GM18868 (cell line): Measurements from ENCODE around the gene GSN.

ENCODE experiments used
- ATAC-seq: cut with Tn5 transposase; IDR thresholded peaks from one replicate; pipeline ENCODE4 v1.9.1; 2021; ENCODE audit warnings: mild to moderate bottlenecking, moderate library complexity; ENCODE audit not compliant: unreplicated experiment

GSN gene

DNA sequence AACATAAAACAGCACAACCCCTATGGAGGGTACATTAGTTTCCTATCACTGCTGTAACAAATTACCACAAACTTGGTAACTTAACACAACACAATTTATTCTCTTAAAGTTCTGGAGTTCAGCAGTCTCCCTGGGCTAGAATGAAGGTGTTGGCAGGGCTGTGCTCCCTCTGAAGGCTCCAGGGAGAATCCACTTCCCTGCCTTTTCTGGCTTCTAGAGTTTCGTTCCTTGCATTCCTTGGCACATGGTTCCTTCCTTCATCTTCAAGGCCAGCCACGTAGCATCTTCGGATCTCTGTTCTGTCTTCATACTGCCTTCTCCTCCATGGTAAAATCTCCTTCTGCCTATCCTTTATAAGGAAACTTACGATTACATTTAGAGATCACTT lies 25.0 kb upstream of the GSN start:
- ATAC-seq: no peak

DNA sequence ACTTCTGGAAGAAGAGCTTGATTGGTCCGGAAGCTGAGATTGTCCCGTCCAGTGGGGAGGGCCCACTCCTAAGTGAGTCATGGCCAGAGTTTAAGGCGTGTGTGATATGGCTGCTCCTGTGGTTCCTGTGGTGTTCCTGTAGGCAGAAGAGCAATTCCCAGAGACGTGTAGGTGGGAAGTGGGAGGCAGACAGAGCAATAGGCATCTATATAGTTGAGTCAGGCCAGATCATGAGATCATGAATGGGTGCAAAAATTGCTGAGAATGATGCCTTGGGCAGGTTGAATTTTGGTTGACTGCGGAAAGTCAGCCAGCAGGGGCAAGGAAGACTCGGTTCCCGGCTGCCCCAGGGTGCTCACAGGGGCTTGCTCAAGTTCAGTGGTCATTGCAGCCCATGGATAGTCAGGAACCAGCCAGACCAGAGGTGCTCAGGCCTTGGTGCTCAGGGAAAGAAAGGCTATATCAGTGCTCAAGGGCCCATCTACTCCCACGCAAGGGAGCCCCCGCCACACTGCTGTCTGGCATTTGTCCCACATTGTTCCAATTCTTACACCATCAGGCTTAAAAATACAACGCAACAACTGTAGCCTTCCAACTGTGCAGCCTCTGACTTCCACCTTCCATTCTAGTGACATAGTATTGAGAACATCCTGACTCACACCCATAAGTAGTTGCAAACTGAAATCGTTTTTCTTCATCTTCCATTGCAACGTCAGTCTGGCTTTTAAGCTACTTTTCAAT lies 21.0 kb upstream of the GSN start:
- ATAC-seq: no peak

DNA sequence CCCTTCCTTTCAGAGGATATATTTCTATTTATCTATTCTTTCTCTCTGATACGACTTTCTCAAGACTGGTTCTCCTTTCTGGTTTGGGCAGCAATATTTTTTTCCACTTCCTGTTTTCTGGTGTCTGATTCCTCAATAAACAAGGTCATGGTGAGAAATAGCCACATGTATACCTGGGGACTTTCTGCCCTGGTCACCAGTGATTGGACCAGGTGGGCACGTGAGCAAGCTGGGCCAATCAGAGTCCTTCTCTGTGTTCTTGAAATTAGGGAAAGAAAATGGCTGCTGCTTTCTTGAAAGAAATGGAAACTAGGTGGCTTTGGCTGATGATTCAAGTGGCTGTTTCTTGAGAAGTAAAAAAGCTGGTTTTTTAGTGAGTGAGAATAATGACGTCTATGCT lies 18.4 kb upstream of the GSN start:
- no peak for ATAC-seq

DNA sequence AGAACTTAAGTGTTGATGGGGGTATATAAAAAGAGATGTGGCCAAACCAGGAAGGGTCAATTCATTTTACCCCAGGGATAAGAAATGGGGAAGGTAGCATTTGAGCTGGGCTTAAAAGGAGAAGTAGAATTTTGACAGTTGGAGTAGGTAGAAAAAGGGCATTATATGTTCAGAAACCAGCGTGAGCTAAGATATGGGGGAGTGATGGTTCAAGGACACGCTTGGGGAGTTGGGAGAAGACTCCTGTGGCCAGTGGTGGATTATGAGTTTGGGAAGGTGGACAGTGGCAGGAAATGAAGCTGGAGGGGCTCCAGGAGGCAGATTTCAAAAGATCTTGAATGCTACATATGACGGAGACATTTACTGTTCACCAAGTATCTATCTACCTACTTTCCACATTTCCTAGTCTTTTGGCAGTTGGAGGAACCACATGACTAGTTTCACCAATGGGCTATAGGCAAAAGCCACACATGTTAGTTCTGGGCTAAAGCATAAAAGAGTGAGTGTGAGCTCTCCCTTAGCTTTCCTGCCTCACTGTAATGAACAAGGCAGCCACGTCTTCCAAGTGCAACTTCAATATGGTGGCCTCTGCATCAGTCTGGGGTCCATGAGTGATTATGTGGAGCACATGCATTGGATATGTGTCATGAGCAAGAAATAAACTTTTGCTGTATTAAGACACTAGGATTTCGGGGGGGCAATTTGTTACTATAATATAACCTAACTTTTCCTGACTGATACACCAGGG lies 15.7 kb upstream of the GSN start:
- ATAC-seq: no peak

DNA sequence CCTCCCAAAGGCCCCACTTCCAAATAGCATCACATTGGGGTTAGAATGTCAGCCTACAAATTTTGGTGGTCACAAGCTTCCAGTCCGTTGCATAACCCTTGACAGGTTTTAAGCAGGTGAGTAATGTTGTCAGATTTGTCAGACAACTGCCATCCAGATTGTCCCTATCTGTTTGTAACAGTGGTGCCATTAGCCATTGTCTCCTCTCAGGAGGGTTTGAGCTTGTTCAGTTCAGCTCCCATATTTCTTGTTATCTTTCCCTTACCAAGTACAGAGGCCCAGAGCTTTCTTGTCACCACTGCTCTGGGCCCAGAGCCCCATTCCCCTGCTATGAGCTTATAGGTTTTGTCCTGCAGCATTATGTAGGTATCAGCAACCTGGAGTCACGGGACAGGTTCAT lies 14.8 kb upstream of the GSN start:
- ATAC-seq: no peak

DNA sequence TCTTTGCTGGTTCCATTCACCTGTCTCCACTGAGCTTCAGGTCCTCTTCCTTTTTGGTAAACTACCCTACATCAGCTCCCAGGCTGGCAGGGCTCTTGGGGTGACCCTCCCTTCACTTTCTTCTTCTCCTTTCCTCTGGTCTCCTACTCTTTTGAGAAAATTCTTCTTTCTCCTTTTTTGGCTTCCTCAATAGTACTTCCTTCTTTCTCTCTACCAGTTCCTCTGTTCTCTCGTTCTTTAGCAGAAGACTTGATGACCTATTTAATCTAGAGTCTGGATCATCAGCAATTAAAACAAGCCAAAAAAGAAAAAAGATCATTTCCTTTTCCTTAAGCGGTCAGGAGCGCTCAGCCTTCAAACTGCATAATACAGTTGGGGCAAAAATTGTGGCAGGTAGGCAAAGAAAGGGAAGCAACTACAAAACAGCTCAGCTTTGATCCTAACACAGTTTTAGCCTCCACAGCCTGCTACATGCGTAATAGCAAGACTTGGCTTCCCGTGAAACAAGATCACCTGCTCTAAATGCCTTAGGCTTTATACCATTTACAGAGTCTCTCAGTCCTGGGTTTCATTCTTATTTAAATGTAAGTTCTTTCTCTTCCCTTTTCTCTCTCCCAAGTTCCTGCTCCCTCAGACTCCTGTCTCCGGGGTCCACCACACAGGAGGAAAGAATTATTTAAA lies 14.0 kb upstream of the GSN start:
- no peak for ATAC-seq

DNA sequence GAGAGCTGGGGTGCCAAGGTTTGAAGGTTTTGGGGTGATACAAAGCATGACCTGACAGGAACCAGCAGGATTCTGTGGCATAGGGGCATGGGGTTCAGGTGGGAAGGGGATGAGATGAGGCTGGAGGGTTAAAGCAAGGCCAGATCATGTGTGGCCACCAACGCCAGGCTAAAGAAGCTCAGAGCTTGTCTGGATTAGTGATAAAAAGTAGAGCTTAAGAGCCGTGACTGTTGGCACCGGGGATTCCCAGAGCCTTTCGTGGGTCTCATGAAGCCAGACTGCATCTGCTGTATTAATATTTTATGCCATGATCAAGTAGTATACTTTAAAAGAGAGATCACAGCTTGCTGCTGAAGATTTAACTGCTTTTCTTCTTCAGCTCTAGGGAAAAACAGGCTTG lies 8.5 kb upstream of the GSN start:
- ATAC-seq: no peak

DNA sequence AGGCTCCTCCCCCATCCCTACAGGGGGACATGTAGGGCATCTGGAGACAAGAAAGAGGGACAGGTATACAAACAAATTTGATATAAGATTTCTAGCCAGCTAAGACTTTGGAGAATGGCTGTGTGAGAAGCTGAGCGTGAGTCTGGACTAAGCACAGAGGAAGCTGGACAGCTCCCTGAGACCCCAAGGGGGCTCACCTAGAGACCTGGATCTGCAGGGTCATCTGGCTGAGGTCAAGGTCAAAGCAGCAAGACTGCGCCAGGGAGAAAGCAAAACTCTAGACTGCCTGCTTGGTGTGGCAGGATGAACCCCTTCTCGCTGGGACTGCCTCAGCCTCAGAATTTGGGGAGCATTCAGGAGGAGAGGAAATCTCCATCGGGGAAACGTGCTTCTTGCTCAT lies 8.0 kb upstream of the GSN start:
- ATAC-seq: no peak

DNA sequence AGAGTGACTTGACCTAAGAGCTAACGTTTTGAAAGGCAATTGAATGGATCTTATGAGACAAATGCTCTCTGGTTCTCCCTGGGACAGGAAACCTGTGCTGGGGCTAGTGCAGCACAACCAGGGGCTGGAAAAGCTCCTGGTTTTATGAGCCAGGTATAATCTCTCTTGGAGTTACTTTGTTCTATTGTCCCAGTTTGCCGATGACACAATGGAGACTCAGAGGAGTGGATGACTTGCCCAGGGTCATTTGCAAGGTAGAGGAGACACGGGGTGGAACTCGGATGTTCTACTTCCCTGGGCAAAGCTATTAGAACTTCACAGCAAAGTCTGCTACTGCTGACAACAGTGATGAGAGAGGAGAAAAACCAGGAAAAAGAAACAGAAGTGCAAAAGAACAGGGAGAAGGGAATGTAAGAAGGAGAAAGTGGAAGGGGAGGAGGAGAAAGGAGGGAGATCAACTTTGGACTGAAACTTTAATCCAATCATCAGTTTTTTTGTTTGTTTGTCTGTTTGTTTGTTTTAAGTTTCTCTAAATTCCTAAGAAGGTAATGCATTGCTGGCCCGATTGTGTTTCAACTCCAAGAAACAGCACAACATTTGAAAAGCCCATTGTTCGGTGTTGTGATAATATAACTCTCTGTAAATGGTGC lies 7.4 kb upstream of the GSN start:
- ATAC-seq: no peak

DNA sequence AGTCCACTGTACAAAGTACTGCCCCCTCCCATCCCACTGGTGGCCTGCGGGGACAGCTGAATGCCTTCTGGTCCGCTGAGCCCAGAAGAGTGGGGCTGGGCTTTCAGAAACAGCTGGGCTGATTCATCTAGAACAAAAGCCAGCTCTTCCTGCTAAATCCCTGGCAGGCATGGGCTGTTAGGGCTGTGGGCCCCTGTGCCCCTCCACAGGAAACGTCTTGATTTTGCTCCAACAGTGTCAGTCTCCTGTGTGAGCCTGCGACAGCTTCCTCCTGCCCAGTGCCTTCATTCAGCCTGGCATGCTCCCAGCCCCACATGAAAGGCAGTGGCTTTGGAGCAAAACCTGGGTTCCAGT lies 6.9 kb upstream of the GSN start:
- no peak for ATAC-seq

DNA sequence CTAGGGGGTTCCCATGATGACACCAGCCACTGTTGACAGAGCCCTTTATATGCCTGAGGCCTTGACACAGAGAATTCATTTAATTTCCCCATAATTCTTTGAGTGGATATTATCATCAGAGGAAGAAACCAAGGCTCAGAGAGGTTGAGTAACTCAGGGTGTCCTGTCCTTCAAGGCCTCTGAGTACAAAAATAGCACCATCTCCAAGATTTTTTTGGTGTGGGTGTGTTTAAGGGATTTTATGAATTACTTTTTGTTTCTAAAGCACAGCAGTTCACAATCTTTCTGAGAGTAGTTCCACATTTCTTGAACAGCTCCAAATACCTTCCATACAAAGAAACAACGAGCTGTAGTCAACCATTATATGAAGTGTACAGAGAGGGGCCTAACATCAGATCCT lies 6.2 kb upstream of the GSN start:
- ATAC-seq: no peak

DNA sequence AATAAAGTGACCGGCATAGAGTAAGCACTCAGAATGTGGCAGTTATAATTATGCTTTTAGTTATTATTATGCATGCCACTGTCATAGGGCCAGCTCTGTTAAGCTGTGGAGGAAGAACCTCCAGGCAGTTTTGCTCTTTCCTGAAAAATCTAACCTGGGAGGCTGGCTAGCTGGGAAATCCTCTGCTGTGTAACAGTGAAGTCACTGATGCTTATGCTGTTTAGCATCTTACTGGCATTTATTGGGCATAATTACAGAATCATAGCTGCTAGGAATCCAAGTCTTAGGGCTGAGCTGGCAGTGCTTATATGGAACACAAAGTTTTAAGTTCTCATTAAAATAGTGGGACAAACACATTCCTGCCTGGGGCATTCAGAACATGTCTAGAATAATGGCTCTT lies 5.5 kb upstream of the GSN start:
- ATAC-seq: no peak

DNA sequence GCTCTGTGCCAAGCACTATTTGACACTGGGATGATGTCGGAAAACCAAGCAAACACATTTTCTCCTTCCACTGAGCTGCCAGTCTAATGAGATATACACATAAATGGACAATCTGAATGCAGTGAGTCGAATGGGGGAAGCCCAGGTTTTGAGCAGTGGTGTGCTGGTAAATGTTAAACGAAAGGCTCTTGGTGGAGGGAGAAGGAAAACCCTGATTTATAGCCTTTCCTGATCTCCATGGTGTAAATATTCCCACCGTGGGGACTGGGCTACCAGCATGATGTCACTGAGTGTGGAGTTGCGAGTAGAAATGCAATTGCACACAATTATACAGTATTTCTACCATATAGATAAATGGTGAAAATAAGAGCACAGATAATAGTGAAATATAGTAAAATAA lies 5.0 kb upstream of the GSN start:
- ATAC-seq: no peak

DNA sequence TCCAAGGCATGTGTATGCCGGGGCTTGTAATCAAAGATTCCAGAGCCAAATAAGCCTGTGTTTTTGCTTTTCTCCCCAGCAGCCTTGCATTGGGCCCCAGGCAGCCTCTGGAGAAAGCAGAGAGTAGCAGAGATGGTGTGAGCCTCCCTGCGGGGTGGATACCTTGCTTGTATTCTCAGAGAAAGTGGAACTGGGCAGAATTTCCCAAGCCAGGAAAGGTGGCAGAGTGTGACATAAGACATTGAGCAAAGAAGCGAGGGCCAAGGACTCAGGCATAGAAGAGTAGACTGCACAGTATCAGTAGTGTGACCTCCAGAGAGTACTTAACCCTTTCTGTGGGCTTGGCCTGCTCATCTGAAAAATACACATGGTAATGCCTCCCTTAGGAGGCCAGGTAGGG lies 1.6 kb upstream of the GSN start:
- no peak for ATAC-seq

DNA sequence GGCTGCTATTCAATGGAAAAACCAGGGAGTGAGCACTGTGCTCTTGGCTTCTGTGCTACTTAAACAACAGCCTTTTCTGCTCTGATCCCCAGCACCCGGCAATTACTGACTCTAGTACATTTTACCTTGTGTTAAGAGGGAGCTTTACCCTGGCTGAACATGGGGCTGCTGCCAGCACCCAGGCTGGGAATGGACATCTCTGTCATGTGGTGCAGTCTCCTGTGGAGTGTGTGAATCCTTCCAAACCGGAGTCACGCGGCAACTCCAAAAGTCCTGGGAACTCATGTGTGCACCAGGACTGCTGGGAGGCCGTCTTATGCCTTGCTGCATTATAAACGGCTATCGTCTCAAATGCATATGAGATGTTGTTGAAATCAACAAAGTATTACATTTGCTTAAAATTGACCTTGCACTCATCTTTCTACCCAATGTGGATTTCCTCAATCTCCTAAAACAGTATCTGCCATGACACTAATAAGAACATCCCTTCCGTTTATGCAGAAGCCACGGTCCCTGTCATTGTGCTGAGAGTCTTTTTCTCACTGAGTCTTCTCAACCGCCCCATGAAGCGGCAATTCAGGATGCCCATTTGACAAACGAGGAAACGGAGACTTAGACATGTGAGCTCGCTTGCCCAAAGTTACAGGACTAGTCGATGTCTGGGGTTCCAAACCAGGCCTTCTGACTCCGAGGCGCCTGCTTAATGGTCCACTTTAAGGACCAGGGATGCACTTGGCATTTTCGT lies 884 bp upstream of the GSN start:
- ATAC-seq: no peak

DNA sequence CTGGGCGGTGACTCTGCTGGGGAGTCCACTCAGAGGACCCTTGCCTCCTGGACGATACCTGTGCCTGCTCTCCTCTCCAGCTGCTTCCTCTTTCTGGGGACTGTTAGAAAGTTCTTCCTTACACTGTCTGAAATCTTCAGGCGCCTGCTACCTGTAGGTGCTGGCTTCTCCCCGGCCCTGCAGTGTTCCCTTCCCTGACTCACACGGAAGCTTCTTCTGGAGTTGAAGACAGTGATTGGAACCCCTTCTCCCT lies 562 bp downstream of the GSN start:
- peak; percentile 33 for ATAC-seq

DNA sequence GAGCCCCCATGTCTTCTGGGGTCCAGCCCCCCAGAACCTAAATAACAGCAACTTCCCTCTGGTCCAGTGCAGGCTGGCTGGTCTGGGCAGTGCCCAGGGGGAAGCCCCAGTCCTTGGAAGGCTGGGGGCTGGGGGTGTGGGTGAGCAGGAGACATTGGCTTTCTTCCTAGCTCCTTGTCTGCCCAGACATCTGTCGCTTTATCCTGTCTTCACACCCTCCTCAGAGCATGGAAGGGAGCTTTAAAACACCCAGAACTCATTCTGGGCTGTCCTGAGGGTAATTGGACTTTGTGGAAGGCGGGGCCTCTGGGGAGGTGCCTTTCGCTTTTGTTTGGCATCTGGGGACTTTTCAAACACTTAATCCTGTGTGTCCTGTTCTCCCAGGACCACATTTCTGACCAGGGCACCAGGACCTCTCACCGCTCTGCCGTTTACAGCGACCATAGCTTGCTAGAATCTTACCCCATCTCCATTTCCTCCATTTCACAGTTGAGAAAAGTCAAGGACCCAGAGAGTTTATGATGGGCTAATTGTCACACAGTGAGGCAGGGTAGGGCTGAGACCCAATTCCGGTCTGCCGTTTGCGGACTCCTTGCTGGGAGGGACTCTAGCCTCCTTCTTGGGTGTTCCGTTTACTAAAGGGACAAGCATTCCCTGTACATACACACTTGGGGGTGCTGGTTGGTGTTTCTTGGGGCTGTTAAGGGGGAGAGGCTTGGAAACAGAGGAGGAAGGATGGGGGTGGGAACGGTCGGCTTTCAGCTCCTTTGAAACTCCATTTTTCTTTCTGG lies 1.1 kb downstream of the GSN start:
- peak; percentile 7 for ATAC-seq

DNA sequence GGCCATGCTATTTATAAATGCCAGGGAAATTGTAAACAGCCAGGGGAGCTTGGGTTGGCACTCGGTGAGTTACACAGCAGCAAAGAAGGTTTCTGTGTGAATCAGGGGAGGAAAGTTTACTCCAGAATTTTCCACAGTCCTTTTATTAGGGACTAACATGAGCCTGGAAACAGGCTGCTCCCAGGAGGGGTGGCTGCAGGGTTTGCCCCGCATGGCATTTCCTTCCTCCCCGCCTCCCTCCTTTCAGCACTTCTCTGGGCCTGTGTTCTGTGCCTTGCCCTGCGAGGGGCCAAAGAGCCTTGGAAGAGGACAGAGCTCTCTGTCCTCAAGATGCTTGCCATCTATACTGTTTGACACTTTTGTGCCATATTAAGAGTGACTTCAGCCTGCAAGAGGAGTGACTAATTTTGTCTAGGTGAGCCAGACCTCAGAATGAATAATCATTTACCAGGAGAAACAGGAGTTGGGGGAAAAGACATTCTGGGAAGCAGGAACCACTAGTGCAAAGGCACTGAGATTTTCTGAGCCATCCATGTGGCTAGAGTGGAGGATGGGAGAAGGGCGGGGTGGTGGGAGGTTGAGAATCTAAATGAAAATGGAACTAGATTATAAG lies 1.8 kb downstream of the GSN start:
- ATAC-seq: no peak

DNA sequence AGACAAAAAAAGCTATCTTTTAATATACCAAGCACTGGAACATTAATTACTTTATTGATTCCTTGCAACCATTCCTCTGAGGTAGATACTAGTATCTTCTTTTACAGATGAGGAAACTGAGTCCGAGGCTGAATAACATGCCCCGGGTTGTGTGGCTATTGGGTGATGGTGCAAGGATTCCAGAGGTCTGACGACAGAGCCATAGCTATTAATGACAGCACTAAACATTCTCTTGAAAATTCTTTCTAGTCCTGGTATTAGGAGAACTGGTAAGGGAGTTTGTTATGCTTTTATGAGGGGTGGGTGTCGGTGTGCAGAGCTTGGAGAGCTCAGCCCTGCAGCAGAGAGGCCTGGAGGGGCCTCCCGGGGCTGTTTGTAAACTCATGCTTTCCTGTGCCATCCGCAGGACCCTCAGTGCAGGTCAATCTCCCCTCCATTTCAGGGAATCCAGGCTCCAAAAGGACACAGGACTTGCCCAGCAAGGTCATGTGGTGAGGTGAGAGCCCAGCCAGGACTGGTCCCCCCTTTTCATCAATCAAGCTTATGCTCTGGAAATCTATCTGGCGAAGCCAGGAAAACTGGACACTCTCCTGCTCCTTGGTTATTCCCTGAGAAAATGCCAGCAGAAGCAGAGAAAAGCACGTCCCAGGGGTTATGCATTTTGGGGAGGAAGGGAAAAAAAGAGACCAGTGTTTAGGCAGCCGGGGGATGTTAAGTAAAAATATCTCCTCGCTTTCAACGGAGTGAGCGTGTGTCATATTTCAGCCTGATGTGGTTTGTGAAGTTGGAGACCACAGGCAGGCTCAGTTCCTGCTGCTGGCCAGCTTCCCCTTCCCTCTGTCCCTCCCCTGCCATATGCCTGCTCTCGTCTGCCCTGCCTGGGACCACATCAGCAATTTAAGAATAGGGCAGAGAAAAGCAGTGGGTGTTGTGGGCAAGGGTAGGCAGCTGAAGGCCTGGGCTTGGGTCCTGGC lies 3.7 kb downstream of the GSN start:
- no peak for ATAC-seq
